ENCODE results near the gene OR4E1.

Gene OR4E1

DNA sequence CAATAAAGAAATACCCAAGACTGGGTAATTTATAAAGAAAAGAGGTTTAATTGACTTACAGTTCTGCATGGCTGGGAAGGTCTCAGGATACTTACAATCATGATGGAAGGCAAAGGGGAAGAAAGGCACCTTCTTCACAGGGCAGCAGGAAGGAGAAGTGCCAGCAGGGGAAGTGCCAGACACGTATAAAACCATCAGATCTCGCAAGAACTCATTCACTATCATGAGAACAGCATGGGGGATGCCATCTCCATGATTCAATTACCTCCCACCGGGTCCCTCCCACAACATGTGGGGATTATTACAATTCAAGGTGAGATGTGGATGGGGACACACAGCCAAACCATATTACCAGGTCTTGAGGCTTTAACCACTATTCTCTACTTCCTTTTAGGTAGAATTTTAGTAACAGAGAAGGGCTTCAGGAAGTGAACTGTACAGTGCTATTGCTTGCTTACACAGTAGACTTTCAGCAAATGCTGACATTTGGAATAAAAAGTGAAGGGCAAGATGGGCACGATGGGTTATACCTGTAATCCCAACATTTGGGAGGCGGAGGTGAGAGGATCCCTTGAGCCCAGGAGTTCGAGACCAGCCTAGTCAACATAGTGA, 40.8 kb upstream of the OR4E1 start:
- H3K27ac ChIP-seq (replicated peaks), result no peak overlapping the region
- H3K27me3 ChIP-seq (ENCODE audit: insufficient read depth, poor library complexity, severe bottlenecking), result peaks cover 5% of the 10 kb centered on the region
- no peak overlapping the region for H3K4me3 ChIP-seq (replicated peaks; ENCODE audit: insufficient read depth, low read length)
- peak in 1 of 2 experiments; percentile 21 for DNase-seq (ENCODE audit: low read depth in 1 of 2, low spot score in 1 of 2)
- TF ChIP-seq POLR2AphosphoS5 (IDR thresholded peaks at IDR 0.05; ENCODE audit: low read depth) (no peak), SPI1 (IDR thresholded peaks at IDR 0.05; ENCODE audit: borderline replicate concordance, low read depth) (peak; percentile 83), GABPA (IDR thresholded peaks at IDR 0.05; ENCODE audit: low read depth) (no peak)
- TF ChIP-seq, protein P1, sequence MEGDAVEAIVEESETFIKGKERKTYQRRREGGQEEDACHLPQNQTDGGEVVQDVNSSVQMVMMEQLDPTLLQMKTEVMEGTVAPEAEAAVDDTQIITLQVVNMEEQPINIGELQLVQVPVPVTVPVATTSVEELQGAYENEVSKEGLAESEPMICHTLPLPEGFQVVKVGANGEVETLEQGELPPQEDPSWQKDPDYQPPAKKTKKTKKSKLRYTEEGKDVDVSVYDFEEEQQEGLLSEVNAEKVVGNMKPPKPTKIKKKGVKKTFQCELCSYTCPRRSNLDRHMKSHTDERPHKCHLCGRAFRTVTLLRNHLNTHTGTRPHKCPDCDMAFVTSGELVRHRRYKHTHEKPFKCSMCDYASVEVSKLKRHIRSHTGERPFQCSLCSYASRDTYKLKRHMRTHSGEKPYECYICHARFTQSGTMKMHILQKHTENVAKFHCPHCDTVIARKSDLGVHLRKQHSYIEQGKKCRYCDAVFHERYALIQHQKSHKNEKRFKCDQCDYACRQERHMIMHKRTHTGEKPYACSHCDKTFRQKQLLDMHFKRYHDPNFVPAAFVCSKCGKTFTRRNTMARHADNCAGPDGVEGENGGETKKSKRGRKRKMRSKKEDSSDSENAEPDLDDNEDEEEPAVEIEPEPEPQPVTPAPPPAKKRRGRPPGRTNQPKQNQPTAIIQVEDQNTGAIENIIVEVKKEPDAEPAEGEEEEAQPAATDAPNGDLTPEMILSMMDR (IDR thresholded peaks at IDR 0.05; ENCODE audit: insufficient read depth, low read length), result no peak
- TF ChIP-seq, protein P2, sequence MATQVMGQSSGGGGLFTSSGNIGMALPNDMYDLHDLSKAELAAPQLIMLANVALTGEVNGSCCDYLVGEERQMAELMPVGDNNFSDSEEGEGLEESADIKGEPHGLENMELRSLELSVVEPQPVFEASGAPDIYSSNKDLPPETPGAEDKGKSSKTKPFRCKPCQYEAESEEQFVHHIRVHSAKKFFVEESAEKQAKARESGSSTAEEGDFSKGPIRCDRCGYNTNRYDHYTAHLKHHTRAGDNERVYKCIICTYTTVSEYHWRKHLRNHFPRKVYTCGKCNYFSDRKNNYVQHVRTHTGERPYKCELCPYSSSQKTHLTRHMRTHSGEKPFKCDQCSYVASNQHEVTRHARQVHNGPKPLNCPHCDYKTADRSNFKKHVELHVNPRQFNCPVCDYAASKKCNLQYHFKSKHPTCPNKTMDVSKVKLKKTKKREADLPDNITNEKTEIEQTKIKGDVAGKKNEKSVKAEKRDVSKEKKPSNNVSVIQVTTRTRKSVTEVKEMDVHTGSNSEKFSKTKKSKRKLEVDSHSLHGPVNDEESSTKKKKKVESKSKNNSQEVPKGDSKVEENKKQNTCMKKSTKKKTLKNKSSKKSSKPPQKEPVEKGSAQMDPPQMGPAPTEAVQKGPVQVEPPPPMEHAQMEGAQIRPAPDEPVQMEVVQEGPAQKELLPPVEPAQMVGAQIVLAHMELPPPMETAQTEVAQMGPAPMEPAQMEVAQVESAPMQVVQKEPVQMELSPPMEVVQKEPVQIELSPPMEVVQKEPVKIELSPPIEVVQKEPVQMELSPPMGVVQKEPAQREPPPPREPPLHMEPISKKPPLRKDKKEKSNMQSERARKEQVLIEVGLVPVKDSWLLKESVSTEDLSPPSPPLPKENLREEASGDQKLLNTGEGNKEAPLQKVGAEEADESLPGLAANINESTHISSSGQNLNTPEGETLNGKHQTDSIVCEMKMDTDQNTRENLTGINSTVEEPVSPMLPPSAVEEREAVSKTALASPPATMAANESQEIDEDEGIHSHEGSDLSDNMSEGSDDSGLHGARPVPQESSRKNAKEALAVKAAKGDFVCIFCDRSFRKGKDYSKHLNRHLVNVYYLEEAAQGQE (IDR thresholded peaks at IDR 0.05; ENCODE audit: insufficient replicate concordance, low read depth), result no peak

DNA sequence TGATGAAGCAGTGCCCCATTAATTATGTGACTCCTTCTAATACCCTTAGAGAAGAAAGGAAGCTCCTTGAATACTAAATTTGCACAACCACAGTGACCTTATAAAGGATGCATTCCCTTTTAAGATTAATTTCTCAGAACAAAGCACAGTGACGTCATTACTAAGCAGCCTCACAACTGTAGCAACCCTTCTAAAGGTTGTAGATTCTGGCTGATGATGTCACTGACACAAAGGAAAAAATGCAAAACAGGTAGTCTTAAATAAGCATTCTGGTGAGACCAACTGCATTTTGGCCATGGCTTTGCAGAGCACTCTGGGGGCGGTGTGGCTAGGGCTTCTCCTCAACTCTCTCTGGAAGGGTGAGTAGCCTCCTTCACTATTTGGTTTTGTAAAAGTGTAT, 38.4 kb upstream of the OR4E1 start:
- Histone ChIP-seq H3K4me3 (replicated peaks; ENCODE audit: insufficient read depth, low read length) (no peak overlapping the region), H3K27ac (replicated peaks) (no peak overlapping the region), H3K27me3 (ENCODE audit: insufficient read depth, poor library complexity, severe bottlenecking) (peaks cover 2% of the 10 kb centered on the region)
- TF ChIP-seq POLR2AphosphoS5 (IDR thresholded peaks at IDR 0.05; ENCODE audit: low read depth) (no peak), SPI1 (IDR thresholded peaks at IDR 0.05; ENCODE audit: borderline replicate concordance, low read depth) (no peak), GABPA (IDR thresholded peaks at IDR 0.05; ENCODE audit: low read depth) (no peak)
- TF ChIP-seq, protein P1 (IDR thresholded peaks at IDR 0.05; ENCODE audit: insufficient read depth, low read length), result no peak
- TF ChIP-seq, protein P2 (IDR thresholded peaks at IDR 0.05; ENCODE audit: insufficient replicate concordance, low read depth), result no peak
- no peak for DNase-seq (ENCODE audit: low read depth in 1 of 2, low spot score in 1 of 2)

DNA sequence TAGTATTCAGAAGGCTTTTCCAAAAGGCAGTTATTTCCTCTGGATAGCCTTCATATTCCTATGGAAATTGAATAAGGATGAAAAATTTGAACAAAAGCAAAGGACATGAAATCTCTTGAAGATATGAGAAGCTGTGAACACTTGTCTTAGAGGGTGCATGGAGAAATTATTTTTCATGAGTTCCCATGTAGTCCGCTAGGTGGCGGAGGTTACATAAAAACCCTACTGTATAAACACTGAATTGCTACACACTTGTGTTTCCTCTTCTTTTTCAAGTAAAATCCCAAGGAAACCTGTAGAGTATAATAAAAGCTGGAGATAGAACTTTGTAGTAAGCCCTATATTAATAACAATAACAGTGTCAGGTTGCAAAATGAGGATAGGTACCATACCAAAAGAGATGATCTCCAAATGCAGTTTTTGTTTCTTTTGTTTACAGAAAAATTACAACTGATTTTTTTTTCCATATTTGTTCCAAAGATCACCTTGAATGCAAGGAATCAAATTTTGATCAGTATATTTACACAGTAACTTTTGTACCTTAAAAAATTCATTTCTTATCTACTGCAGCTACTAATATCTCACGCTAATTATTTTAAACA, 37.8 kb upstream of the OR4E1 start:
- TF ChIP-seq, protein P1 (IDR thresholded peaks at IDR 0.05; ENCODE audit: insufficient read depth, low read length), result peak; percentile 62
- no peak for TF ChIP-seq POLR2AphosphoS5 (IDR thresholded peaks at IDR 0.05; ENCODE audit: low read depth)
- no peak for TF ChIP-seq GABPA (IDR thresholded peaks at IDR 0.05; ENCODE audit: low read depth)
- no peak overlapping the region for H3K27ac ChIP-seq (replicated peaks)
- H3K4me3 ChIP-seq (replicated peaks; ENCODE audit: insufficient read depth, low read length), result no peak overlapping the region
- peak; percentile 28 to 29 for DNase-seq (ENCODE audit: low read depth in 1 of 2, low spot score in 1 of 2)
- peaks cover 2% of the 10 kb centered on the region for H3K27me3 ChIP-seq (ENCODE audit: insufficient read depth, poor library complexity, severe bottlenecking)

Data from HL-60 (cell line).